GM10266 (cell line): Measurements from ENCODE around the gene TMEM245.

Experiments used
- DNase-seq: peaks from one replicate; pipeline ENCODE4 v3.0.0; 2012; ENCODE audit errors: extremely low spot score
- CTCF ChIP-seq: IDR thresholded peaks from 2 replicates; pipeline ENCODE4 v1.5.1; 2012; ENCODE audit warnings: mild to moderate bottlenecking, low read depth; ENCODE audit not compliant: control insufficient read depth, insufficient read depth; ENCODE audit errors: missing control alignments

Gene TMEM245

GRCh38 chr9:109149722-109150121, 30.0 kb upstream of the TMEM245 start:
- DNase-seq: no peak
- TF ChIP-seq CTCF: no peak

GRCh38 chr9:109149089-109149488, 29.3 kb upstream of the TMEM245 start:
- TF ChIP-seq CTCF: no peak
- DNase-seq: no peak

GRCh38 chr9:109145051-109145450, 25.3 kb upstream of the TMEM245 start:
- TF ChIP-seq CTCF: no peak
- DNase-seq: no peak

- peak; percentile 42 for DNase-seq
- peak; percentile 24 for TF ChIP-seq CTCF
Observed at GRCh38 chr9:109143881-109144562, 24.3 kb upstream of the TMEM245 start.

- no peak for TF ChIP-seq CTCF
- no peak for DNase-seq
Observed at GRCh38 chr9:109141375-109141774, 21.6 kb upstream of the TMEM245 start.

GRCh38 chr9:109139851-109140250, 20.1 kb upstream of the TMEM245 start:
- no peak for TF ChIP-seq CTCF
- DNase-seq: no peak

- no peak for DNase-seq
- no peak for TF ChIP-seq CTCF
Observed at GRCh38 chr9:109138421-109138820, 18.7 kb upstream of the TMEM245 start.
